ENCODE data around the gene WDR7. TPM values are rescaled to one million over a fixed set of nuclear protein-coding genes. Genes with fewer than 3 reads are reported as not detected.
A peak's percentile ranks its signal among the peaks of the same experiment; 100 is the strongest.

Gene WDR7
- total RNA-seq, 4 donors from 2014 or later: 19.3 to 51.4 (median 28.8) TPM

GRCh38 chr18:56919190-56919589 lies 268.0 kb downstream of the WDR7 start:
- H3K36me3 ChIP-seq: no peaks in the 10 kb centered on the region
- H3K4me1 ChIP-seq: no peaks in the 10 kb centered on the region
- no peaks in the 10 kb centered on the region for H3K9me3 ChIP-seq
- no peak for ATAC-seq
- no peak overlapping the region for H3K4me3 ChIP-seq
- H3K27me3 ChIP-seq: no peaks in the 10 kb centered on the region
- TF ChIP-seq EP300 (IDR thresholded peaks at IDR 0.05) (no peak), POLR2A (IDR thresholded peaks at IDR 0.05) (no peak), POLR2AphosphoS5 (IDR thresholded peaks at IDR 0.05) (no peak), CTCF (IDR thresholded peaks at IDR 0.05) (no peak)
- H3K27ac ChIP-seq: no peak overlapping the region
- WGBS, 2 donors (ENCODE audit: low coverage in 1 of 2): 83 to 94% methylated on average over 1 of the region's 1 CpG

GRCh38 chr18:56921896-56922480 lies 270.8 kb downstream of the WDR7 start:
- Histone ChIP-seq H3K27me3 (no peaks in the 10 kb centered on the region), H3K27ac (no peak overlapping the region), H3K4me1 (no peaks in the 10 kb centered on the region), H3K36me3 (peaks cover 0 to 3% of the 10 kb centered on the region in 2 donors), H3K4me3 (no peak overlapping the region), H3K9me3 (no peaks in the 10 kb centered on the region)
- ATAC-seq: peak; percentile 31
- no peak for TF ChIP-seq POLR2A (IDR thresholded peaks at IDR 0.05)
- no peak for TF ChIP-seq EP300 (IDR thresholded peaks at IDR 0.05)
- TF ChIP-seq CTCF (IDR thresholded peaks at IDR 0.05): no peak
- TF ChIP-seq POLR2AphosphoS5 (IDR thresholded peaks at IDR 0.05): no peak
- WGBS, 2 donors (ENCODE audit: low coverage in 1 of 2): 87 to 100% methylated on average over 1 of the region's 1 CpG

- TF ChIP-seq POLR2A (IDR thresholded peaks at IDR 0.05) (no peak), EP300 (IDR thresholded peaks at IDR 0.05) (no peak), CTCF (IDR thresholded peaks at IDR 0.05) (no peak), POLR2AphosphoS5 (IDR thresholded peaks at IDR 0.05) (no peak)
- 88% methylated on average over 1 to 5 of the region's 5 CpGs for WGBS, 2 donors (ENCODE audit: low coverage in 1 of 2)
- H3K27me3 ChIP-seq: no peaks in the 10 kb centered on the region
Measured at GRCh38 chr18:56926734-56927133, 275.6 kb downstream of the WDR7 start.

GRCh38 chr18:56927786-56928185 lies 276.6 kb downstream of the WDR7 start:
- ATAC-seq: no peak
- 100% methylated on average over 3 of the region's 3 CpGs; no CpG with 5 or more reads in 1 of the 2 donors for WGBS, 2 donors (ENCODE audit: low coverage in 1 of 2)
- no peaks in the 10 kb centered on the region for H3K27me3 ChIP-seq
- H3K9me3 ChIP-seq: no peaks in the 10 kb centered on the region
- no peak for TF ChIP-seq POLR2A (IDR thresholded peaks at IDR 0.05)
- no peak overlapping the region for H3K27ac ChIP-seq
- no peak overlapping the region for H3K4me3 ChIP-seq
- peaks cover 0 to 20% of the 10 kb centered on the region in 2 donors for H3K36me3 ChIP-seq
- H3K4me1 ChIP-seq: no peaks in the 10 kb centered on the region

More at GRCh38 chr18:56926734-56927133, 275.6 kb downstream of the WDR7 start:
- Histone ChIP-seq H3K36me3 (peaks cover 0 to 11% of the 10 kb centered on the region in 2 donors), H3K4me3 (no peak overlapping the region), H3K9me3 (no peaks in the 10 kb centered on the region), H3K27ac (no peak overlapping the region), H3K4me1 (no peaks in the 10 kb centered on the region)
- ATAC-seq: no peak

- Histone ChIP-seq H3K9me3 (no peaks in the 10 kb centered on the region), H3K4me3 (no peak overlapping the region), H3K4me1 (no peaks in the 10 kb centered on the region), H3K36me3 (peaks cover 0 to 29% of the 10 kb centered on the region in 2 donors), H3K27me3 (no peaks in the 10 kb centered on the region), H3K27ac (no peak overlapping the region)
- TF ChIP-seq POLR2AphosphoS5 (IDR thresholded peaks at IDR 0.05) (no peak), EP300 (IDR thresholded peaks at IDR 0.05) (no peak), POLR2A (IDR thresholded peaks at IDR 0.05) (no peak), CTCF (IDR thresholded peaks at IDR 0.05) (no peak)
- 93 to 100% methylated on average over 1 to 2 of the region's 5 CpGs for WGBS, 2 donors (ENCODE audit: low coverage in 1 of 2)
- ATAC-seq: no peak
Measured at GRCh38 chr18:56929886-56930285, 278.7 kb downstream of the WDR7 start.

All from gastroesophageal sphincter (tissue), 4 donors.